ENCODE measurements around the gene HIVEP2.

DNA sequence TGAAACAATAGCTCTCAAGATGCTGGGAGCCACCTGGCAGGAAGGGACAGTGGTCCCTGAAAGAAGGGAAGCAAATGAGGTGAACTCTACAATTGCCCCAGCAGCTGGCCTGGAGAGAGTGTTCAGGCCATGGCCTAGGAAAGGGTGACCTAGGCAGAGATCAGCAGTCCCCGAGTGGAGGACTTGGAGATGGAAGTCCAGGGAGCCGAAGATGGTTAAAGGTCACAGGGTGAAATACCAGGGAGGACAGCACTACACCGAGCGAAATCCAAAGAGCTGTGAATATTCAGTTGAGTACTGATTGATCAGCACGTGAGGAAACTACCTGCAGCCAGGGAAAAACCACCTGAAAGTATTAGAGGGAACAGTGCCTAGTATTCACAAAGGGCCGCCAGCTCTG, 133.1 kb downstream of the HIVEP2 start:
- TF ChIP-seq, protein P1, sequence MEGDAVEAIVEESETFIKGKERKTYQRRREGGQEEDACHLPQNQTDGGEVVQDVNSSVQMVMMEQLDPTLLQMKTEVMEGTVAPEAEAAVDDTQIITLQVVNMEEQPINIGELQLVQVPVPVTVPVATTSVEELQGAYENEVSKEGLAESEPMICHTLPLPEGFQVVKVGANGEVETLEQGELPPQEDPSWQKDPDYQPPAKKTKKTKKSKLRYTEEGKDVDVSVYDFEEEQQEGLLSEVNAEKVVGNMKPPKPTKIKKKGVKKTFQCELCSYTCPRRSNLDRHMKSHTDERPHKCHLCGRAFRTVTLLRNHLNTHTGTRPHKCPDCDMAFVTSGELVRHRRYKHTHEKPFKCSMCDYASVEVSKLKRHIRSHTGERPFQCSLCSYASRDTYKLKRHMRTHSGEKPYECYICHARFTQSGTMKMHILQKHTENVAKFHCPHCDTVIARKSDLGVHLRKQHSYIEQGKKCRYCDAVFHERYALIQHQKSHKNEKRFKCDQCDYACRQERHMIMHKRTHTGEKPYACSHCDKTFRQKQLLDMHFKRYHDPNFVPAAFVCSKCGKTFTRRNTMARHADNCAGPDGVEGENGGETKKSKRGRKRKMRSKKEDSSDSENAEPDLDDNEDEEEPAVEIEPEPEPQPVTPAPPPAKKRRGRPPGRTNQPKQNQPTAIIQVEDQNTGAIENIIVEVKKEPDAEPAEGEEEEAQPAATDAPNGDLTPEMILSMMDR (IDR thresholded peaks at IDR 0.05) = no peak
- TF ChIP-seq POLR2A (IDR thresholded peaks at IDR 0.05) (no peak), POLR2AphosphoS5 (IDR thresholded peaks at IDR 0.05) (no peak)

Measured in stomach (tissue), 4 donors.